H9 (cell line): Measurements from ENCODE around the gene KSR1. TPM values are rescaled to one million over a fixed set of nuclear protein-coding genes. Genes with fewer than 3 reads are reported as not detected.
"Not testable (repeated sequence)": the region's sequence is repeated elsewhere in the genome, so short reads cannot be mapped to it uniquely, and the experiment has no call there.

Source experiments
- DNase-seq: peaks from one replicate; pipeline ENCODE4 v3.0.0-alpha.2; 2017
- H2AFZ ChIP-seq: one replicate; pipeline ENCODE4 v1.6.1; 2013; ENCODE audit warnings: mild to moderate bottlenecking, low read length, control low read depth, moderate library complexity
- H2AK5ac ChIP-seq: 2 replicates; pipeline ENCODE4 v1.6.1; 2013; ENCODE audit warnings: low read length, control low read depth, mixed read lengths; ENCODE audit not compliant: insufficient read length
- H2BK120ac ChIP-seq: one replicate; pipeline ENCODE4 v1.6.1; 2013; ENCODE audit warnings: low read depth, mild to moderate bottlenecking, low read length, control low read depth, inconsistent platforms; ENCODE audit not compliant: poor library complexity, severe bottlenecking
- H2BK12ac ChIP-seq: 2 replicates; pipeline ENCODE4 v1.6.1; 2013; ENCODE audit warnings: low read length, control low read depth, mixed read lengths, low read depth; ENCODE audit not compliant: insufficient read length
- H2BK15ac ChIP-seq: 2 replicates; pipeline ENCODE4 v1.6.1; 2013; ENCODE audit warnings: low read depth, low read length, control low read depth
- H2BK20ac ChIP-seq: one replicate; pipeline ENCODE4 v1.6.1; 2013; ENCODE audit warnings: low read depth, mild to moderate bottlenecking, low read length, control low read depth, inconsistent platforms; ENCODE audit not compliant: poor library complexity, severe bottlenecking
- H2BK5ac ChIP-seq: 2 replicates; pipeline ENCODE4 v1.6.1; 2013; ENCODE audit warnings: low read length, control low read depth, mixed read lengths; ENCODE audit not compliant: insufficient read length
- H3K14ac ChIP-seq: 2 replicates; pipeline ENCODE4 v1.6.1; 2013; ENCODE audit warnings: low read length, control low read depth; ENCODE audit not compliant: insufficient read depth
- H3K18ac ChIP-seq: 2 replicates; pipeline ENCODE4 v1.6.1; 2013; ENCODE audit warnings: low read depth, mild to moderate bottlenecking, mixed read lengths, low read length, control low read depth; ENCODE audit not compliant: insufficient read length
- H3K23ac ChIP-seq: 2 replicates; pipeline ENCODE4 v1.6.1; 2013; ENCODE audit warnings: low read length, control low read depth, mixed read lengths, low read depth; ENCODE audit not compliant: insufficient read length
- H3K23me2 ChIP-seq: 2 replicates; pipeline ENCODE4 v1.6.1; 2013; ENCODE audit warnings: low read depth, mild to moderate bottlenecking, mixed read lengths, low read length, control low read depth; ENCODE audit not compliant: insufficient read length, poor library complexity, severe bottlenecking
- H3K27ac ChIP-seq: 2 replicates; pipeline ENCODE4 v1.5.1; 2013; ENCODE audit warnings: low read length, control low read depth, mixed read lengths, low read depth; ENCODE audit not compliant: insufficient read length
- H3K27me3 ChIP-seq: 2 replicates; pipeline ENCODE4 v1.6.1; 2013; ENCODE audit warnings: low read length, control low read depth, inconsistent platforms; ENCODE audit not compliant: insufficient read depth
- H3K4ac ChIP-seq: 2 replicates; pipeline ENCODE4 v1.6.1; 2013; ENCODE audit warnings: low read depth, mild to moderate bottlenecking, control low read depth, inconsistent platforms, low read length, moderate library complexity
- H3K4me1 ChIP-seq: 2 replicates; pipeline ENCODE4 v1.6.1; 2013; ENCODE audit warnings: low read length, control low read depth, inconsistent platforms; ENCODE audit not compliant: insufficient read depth
- H3K4me2 ChIP-seq: 2 replicates; pipeline ENCODE4 v1.6.1; 2013; ENCODE audit warnings: low read length, control low read depth, mixed read lengths; ENCODE audit not compliant: insufficient read length, insufficient read depth
- H3K56ac ChIP-seq: 2 replicates; pipeline ENCODE4 v1.6.1; 2013; ENCODE audit warnings: low read depth, mild to moderate bottlenecking, mixed read lengths, low read length, control low read depth; ENCODE audit not compliant: insufficient read length
- H3K79me1 ChIP-seq: 2 replicates; pipeline ENCODE4 v1.6.1; 2013; ENCODE audit warnings: low read depth, mild to moderate bottlenecking, moderate library complexity, low read length, control low read depth, inconsistent platforms; ENCODE audit not compliant: insufficient read depth, poor library complexity, severe bottlenecking
- H3K79me2 ChIP-seq: 2 replicates; pipeline ENCODE4 v1.6.1; 2013; ENCODE audit warnings: low read length, control low read depth, inconsistent platforms; ENCODE audit not compliant: insufficient read depth
- H3K9ac ChIP-seq: 2 replicates; pipeline ENCODE4 v1.6.1; 2013; ENCODE audit warnings: low read length, control low read depth, mixed read lengths; ENCODE audit not compliant: insufficient read length; ENCODE audit errors: extremely low read depth
- H3K9me3 ChIP-seq: one replicate; pipeline ENCODE4 v1.6.1; 2013; ENCODE audit warnings: low read depth, low read length, inconsistent platforms; ENCODE audit not compliant: control insufficient read depth
- H3T11ph ChIP-seq: one replicate; pipeline ENCODE4 v1.6.1; 2013; ENCODE audit warnings: mild to moderate bottlenecking, low read length, control low read depth, inconsistent platforms
- H4K20me1 ChIP-seq: one replicate; pipeline ENCODE4 v1.6.1; 2013; ENCODE audit not compliant: control insufficient read depth, insufficient read length, insufficient read depth
- H4K5ac ChIP-seq: 2 replicates; pipeline ENCODE4 v1.6.1; 2013; ENCODE audit warnings: low read depth, mild to moderate bottlenecking, mixed read lengths, low read length, control low read depth; ENCODE audit not compliant: insufficient read length
- H4K8ac ChIP-seq: replicated peaks from 2 replicates; pipeline ENCODE4 v1.6.1; 2013; ENCODE audit warnings: low read length, control low read depth, mixed read lengths, low read depth; ENCODE audit not compliant: insufficient read length
- H4K91ac ChIP-seq: 2 replicates; pipeline ENCODE4 v1.6.1; 2013; ENCODE audit warnings: low read depth, mild to moderate bottlenecking, moderate library complexity, mixed read lengths, low read length, control low read depth; ENCODE audit not compliant: insufficient read length
- H3K27ac Mint-ChIP-seq, 3 experiments: 2 replicates in 2 of 3; 3 replicates in 1 of 3; pipeline ENCODE4 v1.8.0; 2020 to 2021; ENCODE audit warnings: mixed read lengths in 3 of 3, mild to moderate bottlenecking in 1 of 3, moderate library complexity in 1 of 3
- H3K27me3 Mint-ChIP-seq: 2 replicates; pipeline ENCODE4 v1.8.0; 2021; ENCODE audit warnings: low read depth, mild to moderate bottlenecking, moderate library complexity, mixed read lengths
- H3K36me3 Mint-ChIP-seq, 3 experiments: 2 replicates in 2 of 3; 3 replicates in 1 of 3; pipeline ENCODE4 v1.8.0; 2020 to 2021; ENCODE audit warnings: low read depth in 3 of 3, mixed read lengths in 3 of 3; ENCODE audit not compliant: insufficient read depth in 1 of 3
- H3K4me1 Mint-ChIP-seq, 2 experiments: 2 replicates each; pipeline ENCODE4 v1.8.0; 2020; ENCODE audit warnings: mixed read lengths in 2 of 2
- H3K4me3 Mint-ChIP-seq, 2 experiments: 2 replicates in 1 of 2; 3 replicates in 1 of 2; pipeline ENCODE4 v1.8.0; 2020 to 2021; ENCODE audit warnings: mild to moderate bottlenecking in 2 of 2, mixed read lengths in 2 of 2, moderate library complexity in 1 of 2
- H3K9me3 Mint-ChIP-seq, 2 experiments: 2 replicates in 1 of 2; 3 replicates in 1 of 2; pipeline ENCODE4 v1.8.0; 2020; ENCODE audit warnings: mild to moderate bottlenecking in 2 of 2, mixed read lengths in 2 of 2, moderate library complexity in 1 of 2
- CTCF ChIP-seq: fragments of 200-600 bp; sonication (generic); conservative IDR thresholded peaks from 3 replicates; pipeline ENCODE4 v1.8.0; 2021; ENCODE audit warnings: antibody characterized with exemption, mild to moderate bottlenecking
- WGBS: extraction: QIAGEN DNeasy Blood & Tissue Kit; methylation state at CpG from one replicate; pipeline ENCODE4 v1.1.7; 2013; ENCODE audit warnings: missing lambda C conversion rate, low lambda C conversion rate, mixed read lengths; ENCODE audit not compliant: insufficient read length; ENCODE audit errors: extremely low coverage; 5-methylcytosine and 5-hydroxymethylcytosine counted together
- total RNA-seq: library from RNA; stranded (reverse); gene quantifications from 2 replicates; pipeline ENCODE4 v1.2.1, GENCODE V29; 2021

KSR1 gene
- total RNA-seq, 1 experiment from 2014 or later = 44.9 TPM

GRCh38 chr17:27464431-27464830 lies 8.2 kb downstream of the KSR1 start:
- no peak overlapping the region for H4K5ac ChIP-seq
- no peaks in the 10 kb centered on the region for H3K27me3 Mint-ChIP-seq
- peaks cover 69 to 76% of the 10 kb centered on the region in 2 experiments for H3K4me1 Mint-ChIP-seq
- no peak for DNase-seq
- H3K79me2 ChIP-seq = peaks cover 11% of the 10 kb centered on the region; the same call in 1 of the 2 replicates
- TF ChIP-seq CTCF = no peak
- WGBS = no CpG with 5 or more reads among the region's 1 CpG
- H2BK12ac ChIP-seq = no peak overlapping the region
- H3K14ac ChIP-seq = no peak overlapping the region
- no peak overlapping the region for H3K4me2 ChIP-seq
- no peak overlapping the region for H4K8ac ChIP-seq
- H3K4me1 ChIP-seq = peaks cover 14% of the 10 kb centered on the region; the same call in 1 of the 2 replicates
- no peaks in the 10 kb centered on the region for H4K20me1 ChIP-seq
- no peak overlapping the region for H3K56ac ChIP-seq
- H3K23ac ChIP-seq = no peak overlapping the region
- no peaks in the 10 kb centered on the region for H3K23me2 ChIP-seq
- no peaks in the 10 kb centered on the region; the same call in 1 of the 2 replicates for H3K27me3 ChIP-seq
- no peak overlapping the region for H2BK120ac ChIP-seq
- no peak overlapping the region for H3K27ac ChIP-seq
- H2BK20ac ChIP-seq = no peak overlapping the region
- no peaks in the 10 kb centered on the region for H3K36me3 Mint-ChIP-seq
- H4K91ac ChIP-seq = no peak overlapping the region
- no peak overlapping the region for H2BK15ac ChIP-seq
- H3K79me1 ChIP-seq = peaks cover 3% of the 10 kb centered on the region
- no peak overlapping the region for H2BK5ac ChIP-seq
- no peak overlapping the region for H3K9ac ChIP-seq
- no peak overlapping the region for H3K4ac ChIP-seq
- H3T11ph ChIP-seq = no peak overlapping the region
- no peak overlapping the region for H3K4me3 Mint-ChIP-seq
- no peaks in the 10 kb centered on the region for H3K9me3 ChIP-seq
- no peak overlapping the region for H3K27ac Mint-ChIP-seq
- no peak overlapping the region for H3K18ac ChIP-seq
- no peak overlapping the region for H2AK5ac ChIP-seq
- no peak overlapping the region for H2AFZ ChIP-seq
- H3K9me3 Mint-ChIP-seq = no peaks in the 10 kb centered on the region

GRCh38 chr17:27465875-27466274 lies 9.6 kb downstream of the KSR1 start:
- not testable (repeated sequence) for H2AFZ ChIP-seq, DNase-seq, H3K18ac ChIP-seq, H2BK15ac ChIP-seq, H3K23ac ChIP-seq, H3K9me3 Mint-ChIP-seq, H3K27me3 Mint-ChIP-seq, H4K91ac ChIP-seq, H3K9me3 ChIP-seq, H4K8ac ChIP-seq, H2BK120ac ChIP-seq, H2AK5ac ChIP-seq, H3T11ph ChIP-seq, H3K27me3 ChIP-seq, H4K5ac ChIP-seq, H3K9ac ChIP-seq, H3K4ac ChIP-seq, H2BK12ac ChIP-seq, H2BK20ac ChIP-seq, H3K23me2 ChIP-seq, H3K14ac ChIP-seq, H2BK5ac ChIP-seq, H3K79me1 ChIP-seq, H4K20me1 ChIP-seq, H3K4me3 Mint-ChIP-seq, H3K79me2 ChIP-seq, H3K4me2 ChIP-seq, H3K56ac ChIP-seq, H3K4me1 ChIP-seq, H3K36me3 Mint-ChIP-seq
- peak overlapping the region; percentile 52 for H3K27ac ChIP-seq
- WGBS = no CpG with 5 or more reads among the region's 2 CpGs
- H3K27ac Mint-ChIP-seq = peak overlapping the region; percentile 34 to 97 (median 62); a peak in 3 of 7 replicates
- peaks cover 67 to 73% of the 10 kb centered on the region in 2 experiments for H3K4me1 Mint-ChIP-seq
